Measurements from ENCODE around the gene F8.
"Not testable (repeated sequence)": the region's sequence is repeated elsewhere in the genome, so short reads cannot be mapped to it uniquely, and the experiment has no call there.

Gene F8

GRCh38 chrX:154855256-154855655, 167.3 kb downstream of the F8 start:
- DNase-seq, result no peak

GRCh38 chrX:154850957-154851611, 171.4 kb downstream of the F8 start:
- no peak for DNase-seq

- no peak for DNase-seq
Observed at GRCh38 chrX:154840856-154841255, 181.7 kb downstream of the F8 start.

GRCh38 chrX:154836163-154836562, 186.4 kb downstream of the F8 start:
- no peak for DNase-seq

GRCh38 chrX:154834562-154834961, 188.0 kb downstream of the F8 start, which contains the start of gene SMIM9:
Gene SMIM9 (minus strand): TSS chrX:154834662. CDS start chrX:154830856, 3,806 bp downstream.
- DNase-seq, result no peak

GRCh38 chrX:154833746-154834274, 188.7 kb downstream of the F8 start:
- no peak for DNase-seq

GRCh38 chrX:154829926-154830442, 192.5 kb downstream of the F8 start:
- no peak for DNase-seq

GRCh38 chrX:154829134-154829533, 193.4 kb downstream of the F8 start:
- DNase-seq, result no peak

- no peak for DNase-seq
Observed at GRCh38 chrX:154828016-154828408, 194.5 kb downstream of the F8 start.

- no peak for DNase-seq
Observed at GRCh38 chrX:154827194-154828015, 195.1 kb downstream of the F8 start.

GRCh38 chrX:154825586-154825985, 196.9 kb downstream of the F8 start:
- not testable (repeated sequence) for DNase-seq

- DNase-seq, result no peak
Observed at GRCh38 chrX:154824638-154825037, 197.9 kb downstream of the F8 start.

GRCh38 chrX:154822029-154822428, 200.5 kb downstream of the F8 start:
- no peak for DNase-seq

GRCh38 chrX:154821523-154821922, 201.0 kb downstream of the F8 start:
- no peak for DNase-seq

GRCh38 chrX:154819771-154820341, 202.7 kb downstream of the F8 start:
- no peak for DNase-seq

GRCh38 chrX:154818916-154819770, 203.4 kb downstream of the F8 start:
- DNase-seq, result no peak

- not testable (repeated sequence) for DNase-seq
Observed at GRCh38 chrX:154817048-154817618, 205.4 kb downstream of the F8 start.

GRCh38 chrX:154816326-154816898, 206.1 kb downstream of the F8 start:
- not testable (repeated sequence) for DNase-seq

- no peak for DNase-seq
Observed at GRCh38 chrX:154815274-154815818, 207.2 kb downstream of the F8 start.

- no peak for DNase-seq
Observed at GRCh38 chrX:154813801-154814200, 208.7 kb downstream of the F8 start.

GRCh38 chrX:154812341-154813101, 210.0 kb downstream of the F8 start:
- DNase-seq, result no peak
